Occipital lobe (tissue), 2 donors: ENCODE data around the gene DOC2A. TPM values are rescaled to one million over a fixed set of nuclear protein-coding genes. Genes with fewer than 3 reads are reported as not detected.
"Not testable (repeated sequence)": the region's sequence is repeated elsewhere in the genome, so short reads cannot be mapped to it uniquely, and the experiment has no call there.

Experiments used
- DNase-seq: peaks from one replicate; lab custom pipeline; 2025; lab: John Stamatoyannopoulos, UW
- total RNA-seq: library from RNA; depleted of rRNA; stranded (reverse); fragments of >200 nt; gene quantifications from one replicate; pipeline ENCODE4 v1.2.3, GENCODE V29; 2014

DOC2A gene
- total RNA-seq = 10.5 TPM

DNA sequence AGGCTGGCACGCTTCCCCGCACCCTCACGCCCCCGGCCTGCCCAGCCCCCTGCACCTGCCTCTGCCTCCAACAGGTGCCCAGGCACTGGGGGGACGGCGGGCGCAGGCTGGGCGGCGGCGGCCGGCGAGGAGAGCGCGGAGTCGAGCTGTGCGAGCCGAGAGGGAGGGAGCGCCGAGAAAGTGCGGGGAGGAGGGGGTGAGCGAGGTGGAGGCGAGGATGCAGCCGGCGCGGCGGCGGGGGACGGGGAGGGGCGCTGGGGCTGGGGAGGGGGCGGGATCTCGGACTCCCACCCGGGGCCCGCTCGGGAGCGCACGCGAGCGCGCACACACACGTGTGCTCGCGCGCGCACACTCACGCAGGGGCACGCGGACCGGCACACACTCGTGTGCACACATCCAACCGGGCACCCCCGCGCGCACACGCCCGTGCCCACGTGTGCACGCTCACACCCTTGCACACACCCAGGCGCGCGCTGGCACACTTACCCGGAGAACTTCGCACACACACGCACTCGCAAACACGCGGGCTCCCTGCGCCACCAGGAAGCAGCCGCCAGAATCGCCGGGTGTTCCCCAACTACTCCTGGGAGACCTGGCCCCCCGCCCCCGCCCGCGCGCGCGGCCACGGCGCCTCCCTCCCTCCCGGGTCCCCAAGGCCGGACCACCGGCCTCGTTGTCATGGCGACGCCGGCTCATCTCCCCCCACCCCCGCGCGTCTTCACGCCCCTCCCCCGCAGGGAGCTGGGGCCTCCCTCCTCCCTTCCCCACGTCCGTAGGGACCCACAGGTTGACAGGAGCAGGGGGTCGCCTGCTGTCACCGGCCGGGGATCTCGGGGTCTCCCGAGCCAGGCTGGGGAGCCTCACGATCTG, at the start of gene DOC2A:
Gene DOC2A, minus strand, starts transcription at position 184 of the 870 bp plus-strand sequence. CDS start 805 bp downstream, outside the sequence.
- DNase-seq = no peak

DNA sequence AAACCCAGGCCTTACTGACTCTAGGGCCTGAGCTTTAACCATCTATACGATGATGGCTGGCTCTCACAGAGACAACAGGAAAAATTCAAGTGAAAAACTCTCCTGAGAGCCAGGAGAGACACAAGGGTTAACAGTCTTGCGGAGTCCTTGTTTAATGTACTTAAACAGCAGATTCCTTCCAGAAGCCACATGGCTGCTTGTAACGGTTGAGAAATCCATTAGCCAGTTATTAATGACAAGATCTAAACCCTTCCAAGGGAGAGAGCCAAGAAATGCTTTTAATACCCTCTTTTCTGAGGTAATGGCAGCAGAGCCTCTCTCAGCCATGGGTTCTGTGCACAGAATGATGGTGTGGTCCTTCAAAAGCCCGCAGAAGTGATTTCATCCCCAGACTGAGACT, 49.5 kb upstream of the DOC2A start:
- no peak for DNase-seq

DNA sequence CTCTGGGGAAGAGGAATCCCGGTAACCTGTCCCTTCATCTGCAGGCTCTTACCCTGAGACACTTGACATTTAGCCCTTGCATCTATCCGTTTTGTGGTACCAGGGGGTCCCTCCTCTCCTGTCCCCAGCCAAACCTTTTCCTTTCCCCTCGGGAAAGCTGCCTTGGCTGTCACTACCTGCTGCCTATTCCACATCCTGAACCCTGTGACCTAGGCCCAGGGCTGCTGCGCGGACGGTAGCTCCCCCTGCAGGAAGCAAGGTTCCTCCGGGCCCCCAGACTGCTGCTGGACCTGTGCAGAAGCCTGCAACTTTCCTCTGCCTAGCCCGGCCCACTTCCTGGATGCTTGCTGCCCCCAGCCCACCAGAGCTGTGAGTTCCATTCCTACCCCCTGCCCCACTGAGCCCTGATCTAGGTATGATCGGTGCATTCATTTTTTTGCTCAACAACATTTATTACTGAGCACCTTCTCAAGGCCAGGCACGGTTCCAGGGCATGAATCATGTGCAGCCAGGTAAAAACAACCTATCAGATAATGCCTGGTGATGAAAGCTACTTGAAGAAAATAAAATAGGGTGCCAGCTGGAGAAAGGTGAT, 44.2 kb upstream of the DOC2A start:
- DNase-seq = no peak

DNA sequence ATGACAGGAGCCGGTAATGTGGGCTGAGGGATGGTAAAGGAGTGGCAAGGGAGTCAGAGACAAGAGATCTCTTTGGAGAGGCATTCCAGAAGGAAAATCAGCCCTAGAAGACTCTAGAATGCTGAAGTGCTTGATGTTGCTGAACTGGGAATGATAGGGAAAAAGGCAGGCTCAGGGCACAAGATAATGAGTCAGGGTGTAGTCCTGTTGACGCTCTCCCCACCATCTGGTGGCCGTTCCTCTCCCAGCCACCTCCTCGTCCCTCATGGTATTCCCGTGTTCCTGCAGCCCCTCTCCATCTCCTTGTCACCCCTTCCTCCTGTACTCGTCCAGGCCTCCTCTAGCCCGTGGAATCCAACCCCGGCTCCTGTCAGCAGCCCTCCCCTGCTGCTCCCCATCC, 43.6 kb upstream of the DOC2A start:
- no peak for DNase-seq

DNA sequence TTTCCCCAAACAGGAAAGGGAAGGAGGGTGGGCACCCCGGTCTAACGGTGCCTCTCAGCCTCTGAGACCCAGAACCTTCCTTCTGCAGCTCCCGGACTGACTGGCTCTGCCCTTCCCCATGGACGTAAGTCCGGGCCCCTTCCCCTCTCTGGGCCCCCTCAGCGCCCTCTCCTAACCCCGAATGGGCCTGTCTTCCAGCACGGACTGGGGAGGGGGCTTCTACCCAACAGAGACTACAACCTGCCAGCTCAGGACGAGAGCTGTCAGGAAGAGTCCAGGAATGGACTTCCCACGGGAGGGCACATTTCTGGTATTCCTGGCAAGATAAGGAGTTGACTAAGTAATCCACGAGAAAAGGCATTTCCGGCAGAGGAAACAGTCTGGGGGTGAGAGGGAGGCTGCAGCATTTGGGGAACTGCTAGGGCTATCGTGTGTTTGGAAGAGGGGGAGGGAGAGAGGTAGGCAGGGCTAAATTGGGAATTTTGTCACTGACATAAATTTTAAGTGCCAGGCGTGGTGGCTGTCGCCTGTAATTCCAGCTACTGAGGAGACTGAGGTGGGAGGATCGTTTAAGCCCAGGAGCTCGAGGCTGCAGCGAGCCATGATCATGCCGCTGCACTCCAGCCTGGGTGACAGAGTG, 42.7 kb upstream of the DOC2A start:
- no peak for DNase-seq

DNA sequence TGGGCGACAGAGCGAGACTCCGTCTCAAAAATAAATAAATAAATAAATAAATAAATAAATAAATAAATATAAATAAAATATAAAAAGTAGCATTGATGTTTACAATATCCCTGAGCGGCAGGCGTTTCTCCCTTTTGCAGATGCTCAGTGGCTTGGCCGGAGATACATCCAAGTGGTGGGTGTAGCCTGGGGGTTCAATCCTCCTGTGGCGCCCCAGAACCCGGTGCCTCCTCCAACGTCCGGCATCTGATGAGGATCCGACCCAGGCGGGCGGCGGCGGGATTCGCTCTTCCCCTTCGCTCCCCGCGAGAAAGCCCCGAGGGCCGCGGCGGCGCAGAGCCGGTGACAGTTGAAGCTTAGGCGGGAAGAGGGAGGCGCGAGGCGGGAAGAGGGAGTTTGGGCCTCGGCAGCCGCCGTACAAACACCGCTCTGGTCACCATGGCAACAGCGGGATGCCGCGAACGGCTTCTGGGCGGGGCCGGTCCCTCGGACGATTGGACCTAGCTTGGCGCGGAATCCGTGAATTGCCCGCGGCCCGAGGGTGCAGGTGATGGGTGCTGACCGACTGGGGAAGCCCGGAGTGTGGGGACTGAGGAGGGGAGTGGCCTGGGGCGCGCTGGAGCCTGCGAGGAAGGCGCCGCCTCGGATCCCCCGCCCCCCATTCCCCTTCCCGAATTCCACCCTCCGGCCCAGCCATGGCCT, 42.0 kb upstream of the DOC2A start:
- DNase-seq = peak; percentile 70

DNA sequence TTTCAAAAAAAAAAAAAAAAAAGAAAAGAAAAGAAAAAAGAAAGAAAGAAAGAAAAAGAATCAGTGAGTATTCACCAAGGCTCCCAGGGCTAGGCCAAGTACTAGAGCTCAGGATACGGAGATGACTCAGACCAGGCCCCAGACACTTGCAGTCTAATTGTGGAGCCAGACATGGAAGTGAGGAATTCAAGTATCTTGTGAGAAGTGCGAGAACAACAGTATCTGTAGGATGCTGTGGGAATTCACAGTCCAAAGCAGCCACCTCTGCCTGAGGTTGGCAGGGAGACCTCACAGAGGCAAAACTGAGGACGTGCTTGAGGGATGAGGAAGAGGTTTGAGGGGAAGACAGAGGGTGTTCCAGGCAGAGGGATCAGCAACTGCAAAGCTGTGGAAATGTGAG, 40.7 kb upstream of the DOC2A start:
- peak; percentile 16 for DNase-seq

DNA sequence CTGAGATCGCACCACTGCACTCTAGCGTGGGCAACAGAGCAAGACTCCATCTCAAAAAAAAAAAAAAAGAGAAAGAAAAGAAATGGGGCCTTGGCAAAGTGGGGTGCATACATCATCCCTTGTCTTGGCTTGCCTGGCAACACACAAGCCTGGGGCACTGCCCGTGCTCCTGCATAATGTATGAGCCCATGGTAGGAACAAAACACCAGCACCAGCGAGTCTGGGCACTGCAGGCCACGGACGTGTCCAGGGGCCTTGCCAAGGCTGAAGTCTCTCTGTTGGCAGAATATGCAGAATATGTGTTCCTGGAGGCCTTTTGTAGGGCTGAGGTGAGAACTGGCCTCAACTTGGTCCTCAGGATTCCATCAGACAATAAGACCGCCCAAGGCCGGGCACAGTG, 39.0 kb upstream of the DOC2A start:
- peak; percentile 41 for DNase-seq

DNA sequence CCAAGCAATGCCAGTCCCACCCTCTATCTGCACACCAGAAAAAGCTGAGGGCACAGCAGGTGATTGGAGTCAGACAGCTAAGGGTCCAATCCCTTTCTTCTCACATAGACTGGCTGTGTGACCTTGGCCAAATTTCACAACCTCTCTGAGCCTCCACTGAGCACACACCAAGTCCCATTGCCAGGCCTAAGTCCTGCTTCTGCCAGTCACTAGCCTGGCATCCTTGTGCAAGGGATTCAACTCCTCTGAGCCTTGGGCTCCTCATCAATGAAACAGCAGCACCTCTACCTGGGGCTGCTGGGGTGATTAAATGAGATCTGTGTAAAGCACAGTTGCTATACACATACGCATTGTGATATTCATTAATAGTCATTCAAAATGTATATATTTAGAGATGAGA, 35.8 kb upstream of the DOC2A start:
- no peak for DNase-seq

DNA sequence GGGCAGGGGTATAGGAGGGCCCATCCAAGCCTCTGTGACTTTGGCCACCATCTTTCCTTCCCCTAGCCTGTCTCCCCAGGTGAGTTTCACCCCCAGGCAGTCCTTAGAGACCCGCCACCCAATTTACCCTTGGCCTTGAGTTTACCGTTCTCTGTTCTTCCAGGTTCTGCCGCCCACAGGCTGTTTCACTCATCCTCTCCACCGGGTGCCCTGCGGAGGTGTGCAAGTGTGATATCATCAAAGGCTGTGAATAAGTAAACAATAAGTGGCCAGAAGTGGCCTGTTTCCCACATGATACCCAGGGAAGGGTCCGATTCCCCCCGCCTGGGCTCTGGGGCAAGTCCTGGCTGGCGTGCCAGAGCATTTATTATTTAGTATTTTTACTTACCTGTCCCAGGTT, 35.4 kb upstream of the DOC2A start:
- DNase-seq = no peak

DNA sequence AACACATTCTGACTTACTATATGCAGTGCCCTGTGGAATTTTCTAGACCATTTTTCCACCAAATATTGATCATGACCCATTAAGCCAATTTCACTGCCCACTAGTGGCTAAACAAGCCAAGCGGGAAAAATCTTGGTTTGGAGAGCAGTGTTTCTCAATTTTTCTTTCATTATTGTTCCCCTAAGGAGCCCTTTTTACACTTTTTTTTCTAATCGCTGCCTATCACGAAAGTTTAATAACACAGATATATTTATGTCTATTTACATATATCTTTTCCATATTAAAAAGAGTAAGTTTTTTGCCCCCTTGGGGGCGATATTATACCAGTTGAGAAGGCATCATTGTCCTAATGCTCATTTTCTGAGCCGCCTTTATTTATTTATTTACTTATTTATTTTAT, 31.0 kb upstream of the DOC2A start:
- no peak for DNase-seq

DNA sequence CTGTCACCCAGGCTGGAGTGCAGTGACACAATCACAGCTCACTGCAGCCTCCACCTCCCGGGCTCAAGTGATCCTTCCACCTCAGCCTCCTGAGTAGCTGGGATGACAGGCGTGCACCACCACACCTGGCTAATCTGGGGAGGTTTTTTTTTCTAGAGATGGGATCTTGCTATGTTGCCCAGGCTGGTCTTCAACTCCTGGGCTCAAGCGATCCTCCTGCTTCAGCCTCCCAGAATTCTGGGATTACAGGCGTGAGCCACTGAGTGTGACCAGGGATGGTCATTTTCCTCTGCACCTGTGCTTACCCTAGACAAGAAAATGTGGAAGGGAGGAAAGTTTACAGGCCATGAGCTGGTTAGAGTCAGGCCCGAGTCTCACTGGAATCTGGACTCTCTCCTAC, 29.9 kb upstream of the DOC2A start:
- DNase-seq = not testable (repeated sequence)

DNA sequence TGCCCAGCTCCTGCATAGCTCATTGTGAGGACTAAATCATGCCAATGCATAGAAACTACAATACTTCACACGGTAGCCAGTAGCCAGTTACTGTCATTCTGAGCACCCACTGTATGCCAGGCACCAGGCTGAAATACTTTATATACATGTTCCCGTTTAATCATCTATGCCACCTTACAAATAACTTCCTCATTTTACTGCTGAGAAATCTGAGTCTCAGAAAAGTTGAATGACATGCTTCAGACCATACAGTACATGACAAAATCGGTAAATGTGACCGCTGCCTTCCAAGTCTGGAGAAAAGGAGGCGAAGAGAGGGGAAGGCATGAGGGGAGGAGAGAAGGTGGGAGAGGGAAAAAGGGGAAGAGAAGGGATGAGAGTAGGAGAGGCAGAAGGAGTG, 29.4 kb upstream of the DOC2A start:
- DNase-seq = no peak

DNA sequence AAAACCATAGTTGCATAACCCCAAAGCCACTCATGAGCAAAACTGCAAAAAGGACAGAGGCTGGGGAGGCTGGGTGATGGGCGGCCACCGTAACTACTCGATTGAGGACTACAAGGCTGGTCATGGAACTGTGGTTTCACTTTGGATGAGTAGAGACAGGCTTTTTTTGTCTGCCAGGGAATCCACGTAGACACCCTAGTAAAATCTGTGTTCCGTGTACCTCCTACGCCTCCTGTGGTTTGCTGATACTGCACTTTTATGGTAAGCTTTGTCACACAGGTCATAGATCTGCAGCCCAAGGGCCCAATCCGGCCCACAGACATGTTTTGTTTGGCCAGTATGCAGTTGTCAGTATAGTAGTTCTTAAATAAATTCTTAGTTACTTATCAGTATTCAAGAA, 22.4 kb upstream of the DOC2A start:
- no peak for DNase-seq

DNA sequence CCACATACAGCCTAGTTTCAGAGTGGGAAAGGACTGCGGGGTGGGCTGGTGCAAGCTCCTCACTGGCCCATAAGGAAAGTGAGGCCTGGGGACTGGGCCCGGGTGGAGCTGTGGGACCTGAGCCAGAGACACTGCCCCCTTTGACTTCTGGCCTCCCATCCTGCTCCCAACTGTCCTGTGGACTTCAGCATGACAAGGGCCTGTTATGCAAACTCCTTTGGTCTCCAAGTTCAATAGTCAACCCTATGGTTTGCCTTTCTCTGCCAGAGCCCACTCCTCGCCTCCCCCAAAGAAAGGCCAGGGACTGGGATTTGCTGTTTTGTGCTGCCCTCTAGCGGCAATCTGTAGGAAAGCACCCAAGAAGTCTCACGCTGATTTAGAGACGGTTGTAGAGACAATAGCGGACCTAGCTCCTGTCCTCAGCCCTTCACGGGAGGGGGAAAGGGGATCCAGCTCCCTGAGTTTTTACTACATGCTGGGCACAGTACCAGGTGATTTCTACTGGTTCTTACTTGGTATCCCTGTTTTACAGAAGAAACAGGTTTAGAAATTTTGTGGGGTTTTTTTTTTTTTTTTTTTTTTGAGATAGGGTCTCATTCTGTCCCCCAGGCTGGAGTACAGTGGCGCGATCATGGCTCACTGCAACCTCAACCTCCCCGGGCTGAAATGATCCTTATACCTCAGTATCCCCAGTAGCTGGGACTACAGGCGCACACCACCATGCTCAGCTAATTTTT, 21.4 kb upstream of the DOC2A start:
- peak; percentile 58 for DNase-seq

DNA sequence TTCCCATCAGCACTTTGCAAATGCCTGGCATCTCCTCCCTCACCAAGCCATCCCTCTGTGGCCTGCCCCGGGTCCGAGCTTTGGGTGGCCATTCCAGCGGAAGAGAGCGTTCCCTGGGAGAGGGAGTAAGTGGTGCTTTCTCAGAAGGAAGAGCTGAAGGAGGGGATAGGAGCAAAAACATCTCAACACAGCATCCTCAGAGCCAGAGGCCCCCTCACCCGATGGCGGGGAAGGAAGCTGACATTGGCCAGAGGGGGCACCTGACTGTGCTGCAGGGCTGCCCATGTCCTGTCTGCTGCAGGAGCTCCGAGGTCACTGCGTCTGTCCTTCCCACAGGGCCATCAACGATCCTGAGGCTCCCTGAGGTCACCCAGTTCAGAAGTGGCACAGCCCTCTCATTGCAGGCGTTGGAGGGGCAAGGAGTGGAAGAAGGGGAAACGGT, 20.7 kb upstream of the DOC2A start:
- no peak for DNase-seq

DNA sequence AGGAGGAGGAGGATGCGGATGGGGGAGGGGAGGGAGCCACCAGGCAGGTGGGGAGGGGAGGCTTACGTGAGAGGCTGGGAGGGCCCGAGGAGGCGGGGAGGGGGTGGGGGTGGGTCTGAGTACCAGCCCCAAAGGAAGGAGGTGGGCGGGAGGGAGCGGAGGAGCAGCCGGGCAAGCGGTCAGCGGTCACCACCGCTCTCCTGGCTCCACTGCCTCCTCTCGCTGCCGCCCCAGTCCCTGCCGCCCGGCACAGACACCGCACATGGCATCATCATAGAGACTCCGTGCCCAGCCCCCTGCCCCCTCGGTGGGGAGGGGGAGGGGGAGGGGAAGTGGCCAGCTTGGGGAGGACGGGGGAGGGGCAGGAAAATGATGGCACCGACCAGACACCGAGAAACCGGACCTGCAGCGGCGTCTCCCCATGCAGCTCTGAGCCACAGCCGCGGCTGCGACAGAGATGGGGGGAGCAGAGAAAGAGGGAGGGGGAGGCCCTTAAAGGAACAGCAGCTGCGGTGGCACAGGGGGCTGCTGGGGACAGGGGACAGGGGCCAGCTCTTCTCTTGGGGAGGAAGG, 20.1 kb upstream of the DOC2A start, which contains the start of gene TLCD3B:
Gene TLCD3B, minus strand, starts transcription at position 431 of the 573 bp plus-strand sequence. CDS start 744 bp downstream, outside the sequence.
- peak; percentile 45 for DNase-seq

DNA sequence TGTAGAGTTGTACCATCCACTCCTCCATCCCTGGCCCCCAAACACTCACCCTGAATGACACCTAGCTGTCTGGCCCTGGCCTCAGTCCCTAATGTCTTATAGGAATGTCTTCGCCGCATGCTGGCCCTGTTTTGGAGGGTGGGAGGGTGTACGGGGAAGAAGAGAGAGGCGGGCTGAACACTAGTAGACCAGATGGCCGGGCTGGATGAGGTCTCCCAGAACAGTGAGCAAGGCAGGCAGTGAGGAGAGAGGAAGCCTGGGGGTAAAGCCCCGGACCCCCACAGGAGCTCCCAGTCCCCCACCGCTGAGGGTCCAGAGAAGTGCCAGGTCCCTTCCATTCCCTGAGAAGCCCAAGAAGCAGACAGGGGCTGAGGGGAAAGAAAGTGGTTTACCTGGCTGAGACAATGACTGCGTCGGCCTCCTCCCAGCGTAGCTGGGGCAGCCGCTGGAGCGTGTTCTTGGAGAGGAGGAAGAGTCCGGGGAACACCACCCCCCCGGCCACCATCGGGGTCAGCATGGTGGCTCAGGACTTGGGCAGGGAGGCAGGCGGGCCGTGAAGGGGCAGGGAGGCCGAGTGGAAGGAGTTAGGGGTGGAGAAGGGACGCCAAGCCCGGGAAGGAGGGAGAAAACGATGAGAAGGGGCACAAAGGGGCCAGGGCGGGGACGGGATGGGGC, 19.3 kb upstream of the DOC2A start:
- DNase-seq = no peak

DNA sequence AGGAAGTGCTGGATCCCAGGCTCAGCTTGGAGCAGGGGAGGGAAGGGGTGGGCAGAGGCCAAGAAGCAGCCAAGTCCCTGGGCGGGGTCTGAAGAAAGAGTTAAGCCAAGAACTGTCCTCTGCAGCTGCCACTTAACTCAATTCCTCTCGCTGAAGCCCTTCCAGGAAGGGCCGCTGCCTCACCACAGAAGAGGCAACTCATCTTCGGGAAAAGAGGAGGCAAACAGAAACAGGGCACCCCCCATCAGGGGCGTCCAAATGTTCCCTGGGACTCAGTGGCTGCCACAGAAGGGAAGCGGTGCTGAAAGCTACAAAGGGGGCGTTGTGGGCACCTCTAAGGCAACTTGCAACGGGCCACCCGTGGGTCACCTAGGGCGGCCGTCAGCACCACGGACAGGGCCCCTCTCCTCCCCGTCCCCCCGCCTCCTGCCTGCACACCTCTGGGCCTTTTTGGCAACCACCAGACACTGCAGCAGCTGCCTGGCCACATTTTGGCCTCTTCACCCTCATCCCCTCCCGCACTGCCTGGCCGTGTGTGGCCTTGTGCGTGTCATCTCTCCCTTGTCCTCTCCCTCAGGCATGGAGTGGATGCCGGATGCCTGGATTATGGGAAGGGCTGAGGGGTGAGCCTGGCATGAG, 17.7 kb upstream of the DOC2A start:
- DNase-seq = no peak
